Measurements from ENCODE around the gene SLC25A14.
"Not testable (repeated sequence)": the region's sequence is repeated elsewhere in the genome, so short reads cannot be mapped to it uniquely, and the experiment has no call there.

The SLC25A14 gene

GRCh38 chrX:130339408-130340222 is at the start of gene SLC25A14:
TSS of gene SLC25A14 (plus strand) at chrX:130339919. CDS start at chrX:130340279, 360 bp downstream.
- peak; percentile 76 for DNase-seq (ENCODE audit: low spot score)

- DNase-seq (ENCODE audit: low spot score) = no peak
Measured at GRCh38 chrX:130295519-130296296, 44.0 kb upstream of the SLC25A14 start.

- no peak for DNase-seq (ENCODE audit: low spot score)
Measured at GRCh38 chrX:130296297-130296678, 43.4 kb upstream of the SLC25A14 start.

GRCh38 chrX:130296743-130297142 is 43.0 kb upstream of the SLC25A14 start:
- DNase-seq (ENCODE audit: low spot score) = no peak

GRCh38 chrX:130299279-130300009 is 40.3 kb upstream of the SLC25A14 start:
- DNase-seq (ENCODE audit: low spot score) = no peak

GRCh38 chrX:130300010-130300282 is 39.8 kb upstream of the SLC25A14 start:
- DNase-seq (ENCODE audit: low spot score) = no peak

- DNase-seq (ENCODE audit: low spot score) = no peak
Measured at GRCh38 chrX:130301405-130301804, 38.3 kb upstream of the SLC25A14 start.

- DNase-seq (ENCODE audit: low spot score) = no peak
Measured at GRCh38 chrX:130301977-130302376, 37.7 kb upstream of the SLC25A14 start.

GRCh38 chrX:130304587-130305368 is 34.9 kb upstream of the SLC25A14 start:
- no peak for DNase-seq (ENCODE audit: low spot score)

- DNase-seq (ENCODE audit: low spot score) = not testable (repeated sequence)
Measured at GRCh38 chrX:130319886-130320285, 19.8 kb upstream of the SLC25A14 start.

GRCh38 chrX:130321550-130321949 is 18.2 kb upstream of the SLC25A14 start:
- no peak for DNase-seq (ENCODE audit: low spot score)

GRCh38 chrX:130330146-130330545 is 9.6 kb upstream of the SLC25A14 start:
- no peak for DNase-seq (ENCODE audit: low spot score)

- peak; percentile 55 for DNase-seq (ENCODE audit: low spot score)
Measured at GRCh38 chrX:130330706-130331105, 9.0 kb upstream of the SLC25A14 start.

- DNase-seq (ENCODE audit: low spot score) = no peak
Measured at GRCh38 chrX:130336531-130336930, 3.2 kb upstream of the SLC25A14 start.

GRCh38 chrX:130338869-130339268 is 850 bp upstream of the SLC25A14 start:
- DNase-seq (ENCODE audit: low spot score) = not testable (repeated sequence)

GRCh38 chrX:130340271-130340670 is 552 bp downstream of the SLC25A14 start:
- no peak for DNase-seq (ENCODE audit: low spot score)

GRCh38 chrX:130343411-130343810 is 3.7 kb downstream of the SLC25A14 start:
- DNase-seq (ENCODE audit: low spot score) = no peak

- DNase-seq (ENCODE audit: low spot score) = no peak
Measured at GRCh38 chrX:130347321-130347720, 7.6 kb downstream of the SLC25A14 start.

- DNase-seq (ENCODE audit: low spot score) = no peak
Measured at GRCh38 chrX:130351567-130351966, 11.8 kb downstream of the SLC25A14 start.

- not testable (repeated sequence) for DNase-seq (ENCODE audit: low spot score)
Measured at GRCh38 chrX:130352050-130352449, 12.3 kb downstream of the SLC25A14 start.

GRCh38 chrX:130376077-130376476 is 36.4 kb downstream of the SLC25A14 start:
- no peak for DNase-seq (ENCODE audit: low spot score)
